Breast epithelium (tissue), 3 donors: ENCODE results near the gene NDUFAF5.

ENCODE experiments used
- CTCF ChIP-seq, 3 donors: fragments of 450-650 bp; IDR thresholded peaks; one replicate each; pipeline ENCODE4 v1.5.1; 2016 to 2017; ENCODE audit warnings: antibody characterized with exemption in 3 of 3, mild to moderate bottlenecking in 3 of 3, moderate library complexity in 3 of 3
- POLR2A ChIP-seq: fragments of 450-650 bp; IDR thresholded peaks from one replicate; pipeline ENCODE4 v1.6.1; 2016; ENCODE audit warnings: antibody characterized with exemption, mild to moderate bottlenecking, moderate library complexity
- POLR2AphosphoS5 ChIP-seq, 3 donors: sonication (generic); formaldehyde crosslinking; IDR thresholded peaks; one replicate each; pipeline ENCODE4 v1.6.1; 2017; ENCODE audit warnings: antibody characterized with exemption in 3 of 3

- no peak for TF ChIP-seq CTCF (IDR thresholded peaks at IDR 0.05)
- TF ChIP-seq POLR2A: no peak
- TF ChIP-seq POLR2AphosphoS5 (IDR thresholded peaks at IDR 0.05): no peak
Observed at GRCh38 chr20:13817342-13817741, 32.5 kb downstream of the NDUFAF5 start.
